Mucosa of descending colon (tissue), 3 donors: ENCODE measurements around the gene GJD3. TPM values are rescaled to one million over a fixed set of nuclear protein-coding genes. Genes with fewer than 3 reads are reported as not detected.

ENCODE experiments used
- ATAC-seq: fragments of 200-7000 bp; cut with Tn5 transposase; one replicate; pipeline ENCODE4 v1.9.1; 2020; ENCODE audit warnings: mild to moderate bottlenecking, moderate library complexity
- DNase-seq, 3 donors: peaks; one replicate each; pipeline ENCODE4 v3.0.0-alpha.2; 2020
- H3K36me3 ChIP-seq: fragments of 200-600 bp; one replicate; pipeline ENCODE4 v1.8.0; 2021; ENCODE audit warnings: low read depth, mild to moderate bottlenecking
- H3K4me1 ChIP-seq: fragments of 200-600 bp; one replicate; pipeline ENCODE4 v1.8.0; 2021; ENCODE audit warnings: low read depth, mild to moderate bottlenecking
- H3K4me3 ChIP-seq: fragments of 200-600 bp; one replicate; pipeline ENCODE4 v1.8.0; 2021; ENCODE audit warnings: mild to moderate bottlenecking
- H3K9me3 ChIP-seq: fragments of 200-600 bp; one replicate; pipeline ENCODE4 v1.8.0; 2021; ENCODE audit warnings: mild to moderate bottlenecking
- CTCF ChIP-seq: fragments of 200-600 bp; IDR thresholded peaks from one replicate; pipeline ENCODE4 v1.8.0; 2022; ENCODE audit warnings: antibody characterized with exemption, mild to moderate bottlenecking
- intact Hi-C, 2 donors: fragments of 100-400 bp; cut with DNase I in 1 of 2; cut with micrococcal nuclease in 1 of 2; formaldehyde crosslinking; loops; one replicate each; pipeline versions ENCODE4 v1.11.0 to v1.11.1; 2022; cut with DNase I, micrococcal nuclease
- total RNA-seq, 3 donors: library from RNA; stranded (reverse); fragmentation: NEBNext Ultra II Directional in 2 of 3; extraction: Animal tissue kit (Norgen Biotek cat#: 25700) in 2 of 3; gene quantifications; one replicate each; pipeline versions ENCODE4 v1.2.1 to v1.2.4, GENCODE V29; 2021 to 2023
- donor health status: DM: no; HTN: no; CAD: no; lungs with moderate emphysema.
- donor health status: DM: no; HTN: no; CAD: no.
- donor health status: DM: no; HTN: yes; CAD: no.

GJD3 gene
- total RNA-seq, 3 donors from 2014 or later: 0.81 to 1.4 (median 1.2) TPM

GRCh38 chr17:40314584-40314956, 50.0 kb downstream of the GJD3 start:
- Histone ChIP-seq H3K36me3 (no peaks in the 10 kb centered on the region), H3K4me1 (peaks cover 48% of the 10 kb centered on the region), H3K9me3 (no peaks in the 10 kb centered on the region), H3K4me3 (no peak overlapping the region)
- peak; percentile 55 for ATAC-seq
- no peak for TF ChIP-seq CTCF
- intact Hi-C loops: no loop called here
- DNase-seq: peak; percentile 82 to 96 (median 86)

- intact Hi-C loops: no loop called here
- TF ChIP-seq CTCF: no peak
- ATAC-seq (no peak), DNase-seq (no peak)
- Histone ChIP-seq H3K4me1 (peaks cover 54% of the 10 kb centered on the region), H3K4me3 (no peak overlapping the region), H3K9me3 (no peaks in the 10 kb centered on the region), H3K36me3 (no peaks in the 10 kb centered on the region)
Measured at GRCh38 chr17:40313668-40314583, 50.6 kb downstream of the GJD3 start.

Other genes with a start within 250 kb of the GJD3 start
- gene MSL1, start 242.8 kb downstream of the GJD3 start, total RNA-seq: 10 to 100 TPM; 83.7 to 100.0 (median 85.3) TPM
- 100 to 1,000 TPM in 1 of 3 donors, 10 to 100 TPM in 2; 62.2 to 134 (median 63.0) TPM for gene CASC3, start 224.2 kb downstream of the GJD3 start, total RNA-seq
- 100 to 1,000 TPM in 2 of 3 donors, 10 to 100 TPM in 1; 76.8 to 177 (median 147) TPM for gene RAPGEFL1, start 187.3 kb downstream of the GJD3 start, total RNA-seq
- gene WIPF2, start 145.4 kb downstream of the GJD3 start, total RNA-seq: 10 to 100 TPM; 41.4 to 56.2 (median 42.8) TPM
- gene CDC6, start 76.9 kb downstream of the GJD3 start, total RNA-seq: 10 to 100 TPM in 1 of 3 donors, 1 to 10 TPM in 2; 4.0 to 14.9 (median 7.4) TPM
- gene RARA, start 55.6 kb downstream of the GJD3 start, total RNA-seq: 10 to 100 TPM; 42.2 to 51.2 (median 49.6) TPM
- gene TOP2A, start 53.2 kb upstream of the GJD3 start, total RNA-seq: 10 to 100 TPM in 2 of 3 donors, 1 to 10 TPM in 1; 6.9 to 50.1 (median 11.4) TPM
- 100 to 1,000 TPM; 215 to 459 (median 244) TPM for gene IGFBP4, start 78.7 kb upstream of the GJD3 start, total RNA-seq
- 10 to 100 TPM in 1 of 3 donors, 1 to 10 TPM in 2; 3.0 to 13.1 (median 3.3) TPM for gene TNS4, start 136.9 kb upstream of the GJD3 start, total RNA-seq
- 1 to 10 TPM in 1 of 3 donors, under 1 TPM in 2; 0.44 to 3.2 (median 0.87) TPM for gene CCR7, start 200.7 kb upstream of the GJD3 start, total RNA-seq